HG03378 (cell line): Measurements from ENCODE around the gene PYGL.
"Not testable (repeated sequence)": the region's sequence is repeated elsewhere in the genome, so short reads cannot be mapped to it uniquely, and the experiment has no call there.

Experiments
- ATAC-seq: cut with Tn5 transposase; IDR thresholded peaks from one replicate; pipeline ENCODE4 v1.9.1; 2021; ENCODE audit warnings: mild to moderate bottlenecking, moderate library complexity; ENCODE audit not compliant: unreplicated experiment

Gene PYGL

DNA sequence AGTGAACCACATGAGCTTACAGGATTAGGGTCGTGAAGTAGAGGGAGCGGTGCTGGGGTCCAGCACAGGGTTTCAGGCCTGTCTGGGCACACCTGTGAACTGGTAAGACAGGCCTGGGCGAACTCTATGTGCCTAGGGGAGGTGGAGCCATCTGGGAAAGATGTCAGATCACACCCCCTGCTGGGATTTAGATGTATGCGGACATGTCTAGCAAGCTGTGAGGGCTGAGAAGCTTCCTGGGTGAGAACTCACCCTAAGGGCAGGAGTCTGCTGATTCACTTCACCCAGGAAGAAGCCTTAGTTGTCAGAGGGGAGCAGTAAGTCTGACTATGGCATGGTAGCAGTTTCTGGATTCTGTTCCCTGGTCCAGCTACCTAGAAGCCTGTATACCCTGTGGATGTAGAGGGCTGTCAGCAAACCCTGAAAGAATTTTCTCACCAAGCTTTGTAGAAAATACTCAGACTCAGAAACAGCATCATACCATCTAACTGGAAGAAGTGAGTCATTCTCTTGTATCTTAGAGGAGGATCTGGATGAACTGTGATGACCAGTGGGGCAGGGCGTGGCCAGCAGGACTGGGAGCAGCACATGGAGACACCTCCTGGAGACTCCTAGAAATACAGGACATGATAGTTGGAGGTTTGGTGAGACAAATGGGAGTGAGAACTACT, 11.2 kb upstream of the PYGL start:
- no peak for ATAC-seq

DNA sequence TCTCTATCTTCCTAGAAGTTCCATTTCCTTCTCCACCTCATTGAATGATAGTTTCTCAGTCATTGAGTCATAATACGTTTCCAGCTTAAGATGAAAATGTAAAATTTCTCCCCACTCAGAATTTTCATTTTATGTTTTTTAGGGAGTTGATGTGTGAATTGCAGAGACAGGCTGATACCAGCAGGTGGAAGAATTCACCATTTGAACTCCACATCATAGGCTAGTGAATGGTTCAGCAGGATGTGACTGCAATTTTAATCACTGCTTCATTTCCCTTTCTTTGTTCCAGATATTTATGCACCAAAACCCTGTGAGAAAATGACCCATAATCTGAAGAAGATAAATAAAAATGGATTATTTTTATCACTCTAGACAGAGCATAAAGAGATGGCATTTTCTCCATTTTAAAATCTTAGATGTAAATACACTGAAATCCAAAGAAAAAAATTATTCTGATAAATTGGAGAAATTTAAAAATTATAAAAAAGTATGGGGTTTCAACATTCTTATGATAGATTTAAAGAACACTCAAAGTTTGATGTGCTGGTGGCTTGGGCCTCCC, 10.6 kb upstream of the PYGL start:
- no peak for ATAC-seq

DNA sequence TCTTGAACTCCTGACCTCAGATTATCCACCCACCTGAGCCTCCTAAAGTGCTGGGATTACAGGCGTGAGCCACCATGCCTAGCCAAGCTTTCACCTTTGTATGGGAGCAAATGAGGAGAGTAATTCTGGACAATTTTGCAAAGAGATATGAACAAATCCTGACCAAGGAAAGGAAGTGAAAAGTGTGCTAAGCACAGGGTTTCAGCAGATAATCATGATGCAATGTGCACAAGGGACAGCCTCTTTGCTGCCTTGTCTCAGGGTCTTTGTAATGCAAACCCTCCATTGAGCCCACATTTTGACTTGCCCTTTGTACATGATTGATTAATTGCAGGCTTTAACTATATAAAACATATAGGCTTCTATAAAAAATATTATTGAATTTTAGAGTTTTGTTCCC, 9.2 kb upstream of the PYGL start:
- no peak for ATAC-seq

DNA sequence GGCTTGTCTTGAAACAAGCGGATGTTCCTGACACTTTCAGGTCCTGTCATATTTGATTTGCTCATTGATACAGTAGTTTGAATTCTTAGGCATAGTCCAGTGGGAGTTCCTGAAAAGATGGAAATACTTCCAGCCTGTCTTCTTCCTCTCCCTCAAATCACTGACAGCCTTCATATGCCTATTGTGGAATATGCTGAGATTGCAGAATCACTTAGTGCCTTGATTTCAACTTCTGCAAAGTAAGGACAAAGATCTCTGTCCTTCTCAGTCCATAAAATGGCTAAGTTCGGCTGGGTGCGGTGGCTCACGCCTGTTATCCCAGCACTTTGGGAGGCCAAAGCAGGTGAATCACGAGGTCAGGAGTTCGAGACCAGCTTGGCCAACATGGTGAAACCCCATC, 6.7 kb upstream of the PYGL start:
- ATAC-seq = no peak

DNA sequence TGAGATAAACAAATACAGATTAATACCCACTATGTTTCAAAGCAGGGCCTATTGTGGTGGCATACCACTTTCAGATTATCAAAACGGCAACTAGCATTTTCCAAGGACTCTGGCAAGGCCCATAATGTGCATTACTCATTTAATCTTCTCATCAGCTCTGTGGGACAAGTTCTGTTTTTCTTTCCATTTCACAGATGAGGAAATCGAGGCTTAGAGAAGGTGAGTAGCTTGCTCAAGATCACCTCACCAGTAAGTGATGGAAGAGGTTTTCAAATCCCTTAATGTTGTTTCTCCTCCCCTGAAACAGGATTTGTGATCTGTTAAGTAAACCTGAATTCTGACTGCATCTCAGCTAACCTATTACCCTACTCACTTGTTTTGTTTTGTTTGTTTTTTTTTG, 3.9 kb upstream of the PYGL start:
- ATAC-seq = no peak

DNA sequence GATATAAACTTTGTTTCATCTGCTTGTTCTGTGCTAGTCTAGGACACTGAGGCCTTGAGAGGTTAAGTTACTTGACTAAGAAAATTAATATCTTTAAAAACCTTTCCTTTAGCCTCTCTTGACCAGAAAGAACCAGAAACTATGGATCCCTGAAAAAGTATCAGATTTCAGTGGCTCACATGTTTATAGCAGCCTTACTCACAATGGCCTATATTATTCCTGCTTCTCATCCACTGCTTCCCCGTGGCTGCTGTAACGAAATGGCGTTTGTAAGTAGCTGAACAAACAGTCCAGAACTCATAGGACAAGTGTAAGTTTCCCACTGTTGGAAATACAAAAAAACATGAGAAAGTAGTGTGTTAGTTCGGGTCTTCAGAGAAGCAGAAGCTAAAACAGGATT, 3.2 kb upstream of the PYGL start:
- no peak for ATAC-seq

DNA sequence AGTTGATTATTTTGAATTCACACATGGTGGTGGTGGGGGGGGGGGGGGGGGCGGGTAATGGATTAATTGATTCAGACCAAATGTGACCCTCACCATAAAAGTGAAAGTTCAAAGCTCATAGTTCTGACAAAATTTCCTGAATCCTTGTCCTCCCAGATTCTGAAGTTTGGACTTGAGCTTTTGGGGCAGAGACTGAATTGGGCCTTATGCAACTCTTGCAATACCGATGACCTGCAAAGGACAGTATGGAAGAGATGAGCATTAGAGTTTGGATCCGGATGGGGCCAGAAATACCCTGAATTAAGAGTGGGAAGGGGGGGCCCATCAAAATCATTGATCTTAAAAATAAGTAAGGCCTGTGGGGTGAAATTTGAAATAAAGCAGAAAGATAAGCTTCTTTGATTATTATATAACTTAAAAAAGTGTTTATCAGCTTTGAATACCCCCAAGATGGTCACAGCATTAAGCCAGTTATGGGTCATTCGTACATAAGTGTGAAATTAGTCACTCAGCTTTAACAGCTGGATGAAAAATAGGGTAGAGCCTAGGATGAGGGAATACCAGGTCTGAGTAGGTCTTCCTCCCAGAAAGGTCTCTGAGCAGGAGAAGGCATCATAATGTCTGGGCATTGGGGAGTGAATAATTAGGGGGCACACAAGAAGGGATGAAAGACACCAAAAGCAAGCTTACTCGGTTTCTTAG, 2.1 kb upstream of the PYGL start:
- no peak for ATAC-seq

DNA sequence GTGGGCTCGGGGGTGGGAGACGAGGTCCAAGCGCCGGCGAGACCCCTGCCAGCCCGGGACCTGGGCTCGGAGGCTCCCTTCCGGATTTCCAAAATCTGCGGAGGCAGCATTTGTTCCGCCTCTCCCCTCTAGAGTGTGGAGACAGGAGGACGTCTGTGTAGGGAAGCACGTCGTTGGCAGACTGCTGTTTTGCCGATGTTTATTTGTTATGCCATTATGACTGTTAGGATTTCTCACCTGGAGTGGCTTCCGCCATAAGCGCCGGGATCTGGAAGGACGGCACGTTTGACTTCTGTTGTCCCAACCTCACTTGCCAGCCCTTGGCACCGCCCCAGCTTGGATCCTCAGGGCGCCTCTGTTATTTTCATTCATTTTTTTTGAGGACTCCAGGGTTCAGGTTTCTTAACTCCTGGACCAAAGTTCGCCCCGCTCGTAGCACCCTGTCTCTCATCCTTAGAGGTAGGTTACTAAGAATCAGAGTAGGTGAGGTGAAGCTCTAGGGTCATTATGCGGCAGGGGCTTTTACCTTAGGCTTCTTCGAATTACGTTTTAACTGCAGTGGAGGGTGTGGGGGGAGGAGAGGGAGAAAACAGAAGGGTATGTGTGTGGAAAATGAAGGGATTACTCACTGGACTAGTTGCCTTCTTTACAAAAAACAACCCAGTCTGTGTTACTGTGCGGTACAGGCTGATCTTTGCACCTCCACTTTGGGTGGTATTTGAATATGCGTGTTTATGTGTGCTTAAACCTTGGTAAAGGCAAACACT, 547 bp upstream of the PYGL start:
- no peak for ATAC-seq

DNA sequence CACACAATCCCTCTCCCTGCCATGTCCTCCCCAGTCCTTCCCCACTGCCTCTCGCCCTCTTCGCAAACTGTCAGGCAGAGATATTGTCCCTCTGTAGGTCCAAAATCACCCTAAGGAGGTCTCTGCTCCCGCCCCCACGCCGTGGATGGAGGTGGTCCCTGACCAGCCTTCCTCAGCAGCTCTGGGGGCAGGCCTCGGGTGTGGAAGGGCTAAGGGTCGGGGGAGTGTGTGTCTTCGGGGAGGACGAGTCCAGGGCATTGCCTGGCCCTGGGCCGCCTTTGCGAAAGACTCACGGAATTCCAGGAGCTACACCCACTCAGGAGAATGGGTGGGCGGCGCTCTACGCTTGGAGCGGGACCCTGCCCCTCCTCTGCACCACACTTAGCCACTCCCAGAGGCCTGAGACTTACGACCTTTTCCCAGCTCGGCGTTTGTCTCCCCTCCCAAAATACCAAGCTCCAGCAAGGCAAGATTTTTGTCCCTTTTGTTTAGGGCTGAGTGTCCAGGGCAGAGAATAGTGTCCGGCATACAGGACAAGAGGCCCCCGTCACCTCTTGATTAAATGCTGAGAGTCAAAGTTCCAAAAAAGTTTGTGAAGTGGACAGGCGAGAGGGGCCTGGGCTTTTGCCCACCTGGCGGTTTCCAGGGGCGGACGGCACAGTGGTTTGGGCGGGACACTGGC, 881 bp downstream of the PYGL start:
- ATAC-seq = no peak

DNA sequence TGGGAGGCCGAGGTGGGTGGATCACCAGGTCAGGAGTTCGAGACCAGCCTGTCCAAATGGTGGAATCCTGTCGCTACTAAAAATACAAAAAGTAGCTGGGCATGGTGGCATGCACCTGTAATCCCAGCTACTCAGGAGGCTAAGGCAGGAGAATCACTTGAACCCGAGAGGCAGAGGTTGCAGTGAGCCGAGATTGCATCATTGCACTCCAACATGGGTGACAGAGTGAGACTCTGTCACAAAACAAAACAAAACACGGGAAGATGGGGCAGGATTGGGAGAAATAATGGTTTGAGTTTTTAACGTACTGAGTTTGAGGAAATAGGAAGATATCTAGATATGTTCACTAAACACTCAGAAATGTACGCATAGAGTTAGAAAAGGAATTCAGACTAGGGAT, 2.6 kb downstream of the PYGL start:
- not testable (repeated sequence) for ATAC-seq

DNA sequence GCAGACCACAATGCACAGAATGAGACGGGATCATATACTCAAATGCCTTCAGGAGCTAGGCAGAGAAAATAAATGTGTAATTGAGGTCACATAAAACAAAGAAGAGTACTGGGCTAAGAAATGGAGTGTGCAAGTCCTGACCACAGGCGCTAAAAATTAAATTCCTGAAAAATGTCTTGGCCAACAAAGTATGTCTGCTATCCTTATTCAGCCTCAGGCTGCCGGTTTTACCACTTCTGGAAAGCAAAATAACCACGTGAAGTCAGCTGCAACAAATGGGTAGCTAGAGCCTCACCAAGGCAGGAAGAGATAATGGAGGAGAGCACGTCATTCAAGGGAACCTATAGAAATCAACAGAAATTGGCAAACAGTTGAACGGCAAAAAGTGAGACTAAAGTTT, 3.1 kb downstream of the PYGL start:
- no peak for ATAC-seq

DNA sequence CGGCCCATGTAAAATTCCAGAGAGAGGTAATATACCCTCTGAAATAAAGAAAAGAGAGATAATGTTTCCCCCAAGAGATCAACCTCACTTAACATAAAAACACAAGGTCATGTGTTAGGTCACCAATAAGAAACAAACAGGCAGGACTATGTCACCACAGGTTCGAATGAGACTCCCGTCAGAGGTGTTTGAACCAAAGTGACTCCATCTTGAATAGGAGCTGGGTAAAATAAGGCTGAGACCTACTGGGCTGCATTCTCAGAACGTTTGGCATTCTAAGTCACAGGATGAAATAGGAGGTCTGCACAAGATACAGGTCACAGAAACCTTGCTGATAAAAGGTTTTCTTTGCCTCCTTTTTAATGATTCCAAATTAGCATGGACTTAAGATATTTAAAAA, 6.5 kb downstream of the PYGL start:
- no peak for ATAC-seq

DNA sequence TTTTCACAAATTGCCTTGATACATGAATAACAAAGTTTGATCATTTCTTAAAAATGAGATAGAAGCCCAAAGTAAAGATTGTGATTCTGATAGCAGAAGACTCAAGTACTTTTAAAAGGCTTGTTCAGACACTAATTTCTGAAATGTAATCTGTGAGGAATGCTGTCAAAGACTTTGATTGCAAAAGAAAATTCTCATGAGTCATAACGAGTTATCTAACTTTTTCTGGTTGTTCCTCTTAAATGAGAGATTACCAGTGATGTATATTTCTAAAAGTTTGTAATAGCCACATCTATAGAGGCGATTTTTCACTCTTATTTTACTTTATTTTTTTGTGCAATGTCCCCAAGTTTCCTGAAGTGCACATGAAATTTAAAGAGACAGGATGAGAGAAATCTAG, 7.0 kb downstream of the PYGL start:
- ATAC-seq = no peak

DNA sequence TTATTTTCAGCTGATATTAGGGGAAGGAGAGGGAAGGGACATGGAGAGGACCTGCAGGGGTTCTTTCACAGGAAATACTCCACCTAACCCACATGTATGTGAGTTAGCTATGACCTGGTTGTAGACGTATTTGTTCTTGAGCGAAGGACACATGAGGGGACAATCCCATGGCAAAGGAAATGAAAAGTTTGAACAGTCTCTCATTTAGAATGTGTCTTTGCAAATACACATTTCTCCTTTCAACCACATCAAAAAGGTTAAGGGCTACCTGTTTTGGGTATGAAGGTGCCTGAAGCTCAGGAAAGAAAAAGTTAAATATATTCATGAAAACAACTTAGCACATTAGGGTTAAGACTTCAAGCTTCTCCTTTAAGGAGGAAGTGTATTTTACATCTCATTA, 7.4 kb downstream of the PYGL start:
- ATAC-seq = no peak

DNA sequence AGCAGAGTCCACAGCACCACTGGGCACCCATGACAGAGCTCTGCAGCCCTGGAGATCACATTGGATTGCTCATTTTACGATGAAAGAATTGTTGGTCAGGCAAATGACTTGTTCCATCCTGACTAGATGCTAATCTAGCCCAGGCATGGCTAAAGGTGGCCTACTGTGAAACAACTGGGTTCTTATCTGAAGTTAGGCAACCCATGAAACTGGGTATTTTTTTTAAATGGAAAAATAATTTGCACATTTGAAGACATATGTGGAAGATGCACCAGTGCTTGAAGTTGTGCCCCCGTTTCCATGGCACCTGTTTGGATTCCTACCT, 8.3 kb downstream of the PYGL start:
- ATAC-seq = no peak

DNA sequence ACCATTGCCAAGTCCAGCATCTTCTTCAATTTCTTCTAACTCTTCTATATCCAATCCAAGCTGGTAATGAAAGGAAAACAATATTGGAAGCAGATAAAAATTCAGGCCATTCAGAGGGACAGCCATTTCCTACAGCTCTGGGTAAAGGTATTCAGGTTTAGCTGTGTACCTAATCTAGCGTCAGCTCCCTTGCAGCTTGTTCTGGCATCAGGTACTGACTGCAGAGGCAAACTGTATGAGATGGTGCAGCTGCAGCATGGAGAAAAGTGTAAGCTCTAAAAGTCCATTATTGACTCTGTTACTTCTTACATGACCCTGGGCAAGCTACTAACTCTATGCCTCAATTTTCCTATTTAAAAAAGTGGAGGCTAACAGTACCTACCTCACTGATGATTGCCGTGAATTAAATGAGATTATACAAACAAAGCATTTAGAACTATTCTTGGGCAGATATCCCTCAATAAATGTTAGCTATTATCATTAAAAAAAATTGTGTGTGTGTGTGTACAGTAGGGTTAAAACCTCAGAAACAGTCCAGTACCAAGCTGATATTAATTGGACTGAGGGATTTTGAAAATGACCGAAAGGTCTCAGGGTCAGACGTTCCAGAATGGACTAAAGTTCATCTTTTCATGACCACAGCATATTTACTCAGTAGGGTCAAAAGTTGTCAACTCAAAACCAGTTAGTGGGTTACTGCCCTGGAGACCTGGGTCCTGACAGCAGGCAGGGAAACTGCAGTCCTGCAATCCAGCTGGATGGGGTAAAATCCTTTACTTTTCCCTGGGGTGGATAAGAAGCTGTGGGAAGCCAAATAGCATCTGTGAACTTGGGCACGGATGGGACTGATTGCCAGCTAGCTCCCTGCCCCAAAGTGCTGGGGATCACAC, 8.9 kb downstream of the PYGL start:
- ATAC-seq = no peak

DNA sequence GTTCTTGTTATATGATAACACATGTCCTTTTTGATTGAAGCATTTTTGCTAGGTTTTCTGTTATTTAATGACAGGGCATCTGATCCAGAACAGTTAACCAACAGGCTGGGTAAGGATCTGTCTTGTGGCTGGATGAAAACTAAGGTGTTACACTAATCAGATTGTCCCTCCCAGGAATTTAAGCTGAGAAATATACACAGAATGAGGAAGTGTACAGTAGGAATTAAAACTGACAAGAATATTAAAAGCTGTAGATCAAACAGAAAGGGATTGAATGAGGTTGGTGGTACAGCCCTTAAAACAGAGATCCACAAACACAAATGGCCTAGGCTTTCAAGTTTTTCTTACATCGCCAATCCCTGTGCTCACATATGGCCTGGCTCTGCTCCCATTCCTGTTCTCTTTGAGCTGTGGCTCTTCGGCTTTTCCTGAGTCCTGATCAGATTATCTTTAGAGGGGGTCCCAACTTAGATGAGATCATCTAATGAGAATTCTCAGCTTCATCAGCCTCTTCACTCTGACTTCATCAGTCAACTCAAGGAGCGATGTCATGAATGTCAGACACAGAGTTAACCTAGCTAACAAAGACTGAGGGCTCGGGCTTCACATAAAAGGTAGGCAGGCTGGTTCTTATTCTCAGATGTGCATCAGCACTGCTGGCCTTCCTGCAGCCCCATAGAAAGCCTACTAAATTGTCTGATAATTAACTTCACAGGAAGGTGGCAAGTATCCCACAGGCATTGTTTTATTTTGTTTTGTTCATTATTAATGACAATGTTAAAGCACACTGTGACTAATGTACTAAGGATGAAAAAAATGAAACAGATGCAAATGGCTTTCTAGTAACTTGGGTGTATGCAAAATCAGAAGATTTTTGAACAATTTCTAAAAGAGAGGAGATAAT, 11.4 kb downstream of the PYGL start:
- ATAC-seq = no peak

DNA sequence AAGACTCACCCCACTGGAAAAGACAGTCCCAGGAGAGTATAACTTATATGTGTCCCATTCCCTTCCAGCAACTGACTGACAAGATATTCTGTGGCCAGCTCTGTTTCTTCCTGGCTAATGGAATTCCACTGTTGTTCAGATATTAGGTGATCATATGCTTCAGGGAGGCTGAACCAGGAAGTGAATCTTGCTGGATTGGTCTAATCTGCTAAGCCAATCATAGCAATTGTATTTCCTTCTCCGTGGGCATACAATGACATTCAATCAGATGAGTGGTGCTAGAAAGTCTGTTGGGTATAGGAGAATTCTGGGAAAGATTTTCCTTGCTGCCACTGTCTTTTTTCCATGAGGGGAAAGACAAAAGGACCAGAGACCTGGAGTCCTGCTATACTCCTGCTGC, 12.1 kb downstream of the PYGL start:
- ATAC-seq = no peak

DNA sequence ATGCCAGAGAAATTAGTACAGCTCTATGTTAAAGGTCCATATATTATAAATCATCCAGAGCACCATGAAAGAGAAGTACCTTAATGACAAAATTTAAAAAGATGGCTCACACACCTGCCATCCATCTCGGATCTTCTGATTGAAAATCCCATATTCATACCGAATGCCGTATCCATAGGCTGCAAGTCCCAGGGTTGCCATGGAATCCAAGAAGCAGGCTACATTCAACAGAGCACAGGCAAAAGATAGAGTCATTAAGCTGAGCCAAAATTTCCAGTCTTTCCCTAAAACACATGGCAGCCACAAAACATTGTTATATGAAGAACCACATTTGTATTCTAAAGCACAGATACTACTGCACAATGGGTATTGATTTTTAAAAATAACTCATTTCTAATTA, 12.7 kb downstream of the PYGL start:
- ATAC-seq = no peak
